H1 (cell line): Measurements from ENCODE around the gene ADAD2. TPM values are rescaled to one million over a fixed set of nuclear protein-coding genes. Genes with fewer than 3 reads are reported as not detected.

ENCODE experiments used
- CTCF ChIA-PET: fragments of 300-600 bp; sonication (Branson Sonifier 250); formaldehyde crosslinking; loops from one replicate; lab custom pipeline; 2021; ENCODE audit not compliant: partially characterized antibody; lab: Charles Lee
- POLR2A ChIA-PET: fragments of 300-600 bp; sonication (Branson Sonifier 250); formaldehyde crosslinking; loops from one replicate; lab custom pipeline; 2021; ENCODE audit warnings: inconsistent platforms; ENCODE audit not compliant: partially characterized antibody; lab: Charles Lee
- DNase-seq, 2 experiments: peaks; one replicate each; pipeline versions ENCODE4 v3.0.0 to v3.0.0-alpha.2; 2010 to 2022; ENCODE audit warnings: low spot score in 2 of 2, low read depth in 1 of 2, mixed read lengths in 1 of 2
- FAIRE-seq: peaks from 2 replicates; lab custom pipeline; 2011; peaks lifted over from hg19 to GRCh38; lab: Jason Lieb, UNC
- H2AFZ ChIP-seq: 2 replicates; pipeline ENCODE4 v1.8.1; 2012; ENCODE audit warnings: low read length, inconsistent platforms
- H2AK5ac ChIP-seq: 2 replicates; pipeline ENCODE4 v1.6.1; 2013; ENCODE audit warnings: low read depth, low read length
- H2BK120ac ChIP-seq: replicated peaks from 2 replicates; pipeline ENCODE3; 2013; ENCODE audit warnings: low read depth, low read length, inconsistent platforms
- H2BK12ac ChIP-seq: 2 replicates; pipeline ENCODE4 v1.6.1; 2013; ENCODE audit warnings: low read depth, low read length
- H2BK15ac ChIP-seq: 2 replicates; pipeline ENCODE4 v1.6.1; 2013; ENCODE audit warnings: low read length
- H2BK20ac ChIP-seq: 2 replicates; pipeline ENCODE4 v1.6.1; 2013; ENCODE audit warnings: low read length
- H2BK5ac ChIP-seq: 2 replicates; pipeline ENCODE4 v1.6.1; 2013; ENCODE audit warnings: low read depth, low read length
- H3K14ac ChIP-seq: 2 replicates; pipeline ENCODE4 v1.6.1; 2013; ENCODE audit warnings: inconsistent platforms; ENCODE audit not compliant: insufficient read length
- H3K18ac ChIP-seq: 2 replicates; pipeline ENCODE4 v1.6.1; 2013; ENCODE audit warnings: low read length; ENCODE audit errors: extremely low read depth
- H3K23ac ChIP-seq: 2 replicates; pipeline ENCODE4 v1.6.1; 2013; ENCODE audit warnings: inconsistent platforms; ENCODE audit not compliant: insufficient read length
- H3K23me2 ChIP-seq: 2 replicates; pipeline ENCODE4 v1.6.1; 2013; ENCODE audit warnings: low read depth, low read length
- H3K27ac ChIP-seq: 2 replicates; pipeline ENCODE4 v1.6.1; 2011; ENCODE audit warnings: low read depth, low read length, inconsistent platforms
- H3K27me3 ChIP-seq, 4 experiments: replicated peaks in 1 of 4; 1 replicate in 1 of 4; 2 replicates in 3 of 4; pipeline versions ENCODE4 v1.6.1 to v1.8.1; 2011 to 2013; ENCODE audit warnings: low read length in 3 of 4, mild to moderate bottlenecking in 3 of 4, inconsistent platforms in 2 of 4, mixed read lengths in 2 of 4, moderate library complexity in 1 of 4; ENCODE audit not compliant: control insufficient read depth in 3 of 4, insufficient read depth in 3 of 4; ENCODE audit errors: extremely low read depth in 1 of 4
- H3K36me3 ChIP-seq, 4 experiments: 2 replicates each; pipeline versions ENCODE4 v1.6.1 to v1.8.1; 2011 to 2013; ENCODE audit warnings: mild to moderate bottlenecking in 4 of 4, low read length in 3 of 4, moderate library complexity in 2 of 4, control low read depth in 1 of 4, inconsistent platforms in 1 of 4; ENCODE audit not compliant: insufficient read depth in 4 of 4, control insufficient read depth in 2 of 4
- H3K4ac ChIP-seq: replicated peaks from 2 replicates; pipeline ENCODE3; 2013; ENCODE audit warnings: low read length, low read depth, mixed read lengths, inconsistent platforms; ENCODE audit not compliant: insufficient read length
- H3K4me1 ChIP-seq, 4 experiments: replicated peaks in 1 of 4; 1 replicate in 1 of 4; 2 replicates in 3 of 4; pipeline versions ENCODE4 v1.6.1 to v1.8.1; 2011 to 2013; ENCODE audit warnings: low read length in 3 of 4, inconsistent platforms in 2 of 4, mixed read lengths in 1 of 4; ENCODE audit not compliant: insufficient read depth in 4 of 4, control insufficient read depth in 3 of 4
- H3K4me2 ChIP-seq, 2 experiments: 2 replicates each; pipeline versions ENCODE4 v1.6.1 to v1.8.1; 2011 to 2013; ENCODE audit warnings: low read depth in 2 of 2, low read length in 2 of 2, control low read depth in 1 of 2, inconsistent platforms in 1 of 2, mild to moderate bottlenecking in 1 of 2; ENCODE audit not compliant: insufficient read depth in 1 of 2
- H3K4me3 ChIP-seq, 4 experiments: fragments of 200-600, 300-600 bp in 1 of 4; sonication (generic), shearing (Covaris generic), sonication (Bioruptor Twin) in 1 of 4; 2 replicates each; pipeline versions ENCODE4 v1.5.1 to v1.8.1; 2011 to 2016; ENCODE audit warnings: low read length in 4 of 4, low read depth in 3 of 4, control low read depth in 2 of 4, inconsistent platforms in 2 of 4, mild to moderate bottlenecking in 2 of 4, mixed read lengths in 1 of 4, moderate library complexity in 1 of 4; ENCODE audit not compliant: insufficient read depth in 2 of 4; ENCODE audit errors: extremely low read depth in 1 of 4
- H3K56ac ChIP-seq: replicated peaks from 2 replicates; pipeline ENCODE3; 2013; ENCODE audit warnings: low read depth, mild to moderate bottlenecking, mixed read lengths, low read length, inconsistent platforms; ENCODE audit not compliant: insufficient read length
- H3K79me1 ChIP-seq: 2 replicates; pipeline ENCODE4 v1.6.1; 2013; ENCODE audit warnings: low read depth, low read length, control low read depth
- H3K79me2 ChIP-seq, 2 experiments: 2 replicates each; pipeline versions ENCODE4 v1.6.1 to v1.8.1; 2012 to 2013; ENCODE audit warnings: low read length in 2 of 2, mild to moderate bottlenecking in 2 of 2, inconsistent platforms in 1 of 2; ENCODE audit not compliant: insufficient read depth in 2 of 2, control insufficient read depth in 1 of 2
- H3K9ac ChIP-seq, 4 experiments: replicated peaks in 1 of 4; 1 replicate in 1 of 4; 2 replicates in 3 of 4; pipeline versions ENCODE4 v1.6.1 to v1.8.1; 2011 to 2013; ENCODE audit warnings: low read depth in 3 of 4, low read length in 3 of 4, control low read depth in 2 of 4, mild to moderate bottlenecking in 2 of 4, moderate library complexity in 2 of 4, inconsistent platforms in 1 of 4; ENCODE audit errors: extremely low read depth in 1 of 4
- H3K9me3 ChIP-seq, 2 experiments: 2 replicates each; pipeline versions ENCODE4 v1.6.1 to v1.8.1; 2012 to 2013; ENCODE audit warnings: mild to moderate bottlenecking in 2 of 2, moderate library complexity in 2 of 2, control low read depth in 1 of 2, inconsistent platforms in 1 of 2, low read depth in 1 of 2, low read length in 1 of 2, mixed read lengths in 1 of 2; ENCODE audit not compliant: insufficient read depth in 2 of 2
- H4K20me1 ChIP-seq, 2 experiments: replicated peaks in 1 of 2; 2 replicates each; pipeline versions ENCODE3 to v1.8.1; 2011 to 2013; ENCODE audit warnings: inconsistent platforms in 2 of 2, low read length in 2 of 2, mild to moderate bottlenecking in 1 of 2; ENCODE audit not compliant: insufficient read depth in 2 of 2, control insufficient read depth in 1 of 2
- H4K5ac ChIP-seq: 2 replicates; pipeline ENCODE4 v1.6.1; 2013; ENCODE audit warnings: low read length, low read depth, mixed read lengths, inconsistent platforms; ENCODE audit not compliant: insufficient read length
- H4K8ac ChIP-seq: 2 replicates; pipeline ENCODE4 v1.8.0; 2013; ENCODE audit warnings: mild to moderate bottlenecking, moderate library complexity, low read length, inconsistent platforms; ENCODE audit not compliant: insufficient read depth; ENCODE audit errors: extremely low read depth
- H4K91ac ChIP-seq: replicated peaks from 2 replicates; pipeline ENCODE3; 2013; ENCODE audit warnings: low read length, mixed read lengths, inconsistent platforms; ENCODE audit not compliant: insufficient read length
- SIX5 ChIP-seq: IDR thresholded peaks from 2 replicates; pipeline ENCODE4 v1.6.1; 2011; ENCODE audit warnings: mild to moderate bottlenecking, low read depth, low read length
- WGBS, 2 experiments: shearing (Covaris generic) in 1 of 2; methylation state at CpG; one replicate each; pipeline versions ENCODE4 v1.1.6 to v1.1.7; 2013 to 2015; ENCODE audit warnings: low lambda C conversion rate in 2 of 2, mixed read lengths in 2 of 2, inconsistent platforms in 1 of 2, low coverage in 1 of 2, missing lambda C conversion rate in 1 of 2; ENCODE audit not compliant: insufficient replicate concordance in 2 of 2, insufficient coverage in 1 of 2, insufficient read length in 1 of 2; ENCODE audit errors: extremely low coverage in 1 of 2, missing lambda C conversion rate in 1 of 2; 5-methylcytosine and 5-hydroxymethylcytosine counted together
- polyA plus RNA-seq, 7 experiments: library from polyadenylated mRNA; depleted of rRNA in 3 of 7; stranded (reverse) in 5 of 7; unstranded in 2 of 7; fragments of >200 nt in 5 of 7; fragments of 200-250 nt in 2 of 7; gene quantifications; 1 replicate in 5 of 7; 2 replicates in 1 of 7; 4 replicates in 1 of 7; pipeline versions ENCODE4 v1.2.1 to v1.2.3, GENCODE V29; 2011 to 2013; ENCODE audit warnings: missing spikeins in 2 of 7, mixed read lengths in 2 of 7
- total RNA-seq: library from RNA; stranded (reverse); fragmentation: NEBNext Ultra II Directional; extraction: Animal tissue kit (Norgen Biotek cat#: 25700); gene quantifications from 2 replicates; pipeline ENCODE4 v1.2.1, GENCODE V29; 2021

The ADAD2 gene
- total and polyA plus RNA-seq, 2 of the 8 experiments (the other 6 are each of a cell fraction or from before 2014, with no cell fraction given): 1.2 to 1.3 TPM

- no peak overlapping the region for H2BK20ac ChIP-seq
- H3K56ac ChIP-seq: no peak overlapping the region
- peaks cover 0 to 20% of the 10 kb centered on the region in 2 experiments; a peak in 2 of 4 replicates for H3K79me2 ChIP-seq
- H2BK5ac ChIP-seq: no peak overlapping the region
- no peak overlapping the region for H2AFZ ChIP-seq
- FAIRE-seq (no peak), DNase-seq (no peak)
- H2BK120ac ChIP-seq: no peak overlapping the region
- CTCF ChIA-PET: interaction anchor here (0.8 to 8.9 kb wide), 2 partner anchors 45 to 93 kb away, joined by 3 to 93 read pairs; no protein-coding TSS in a partner anchor
- no peak overlapping the region for H3K4me2 ChIP-seq
- peaks cover 0 to 2% (median 0%) of the 10 kb centered on the region in 4 experiments; a peak in 2 of 7 replicates for H3K4me1 ChIP-seq
- H3K36me3 ChIP-seq: peaks cover 6 to 48% (median 35%) of the 10 kb centered on the region in 4 experiments
- no peak overlapping the region for H2BK15ac ChIP-seq
- H3K27ac ChIP-seq: no peak overlapping the region
- no peak overlapping the region for H2BK12ac ChIP-seq
- POLR2A ChIA-PET: interaction anchor here (5.9 kb wide), 1 partner anchor 13 kb away, joined by 35 read pairs; no protein-coding TSS in a partner anchor
- no peak overlapping the region for H3K4ac ChIP-seq
- no peak overlapping the region for H3K14ac ChIP-seq
- no peak overlapping the region for H3K18ac ChIP-seq
- H4K20me1 ChIP-seq: peaks cover 8 to 14% of the 10 kb centered on the region in 2 experiments
- H3K27me3 ChIP-seq: no peaks in the 10 kb centered on the region
- H2AK5ac ChIP-seq: no peak overlapping the region
- no peak overlapping the region for H3K23ac ChIP-seq
- peaks cover 12% of the 10 kb centered on the region for H3K79me1 ChIP-seq
- no peak overlapping the region for H4K8ac ChIP-seq
- no peaks in the 10 kb centered on the region for H3K23me2 ChIP-seq
- no peak overlapping the region for H4K5ac ChIP-seq
- no peak overlapping the region for H3K4me3 ChIP-seq
- no peak overlapping the region for H3K9ac ChIP-seq
- H3K9me3 ChIP-seq: no peaks in the 10 kb centered on the region
- WGBS, 2 experiments: 87% methylated on average over 15 of the region's 21 CpGs; no CpG with 5 or more reads in 1 of the 2 experiments
- no peak overlapping the region for H4K91ac ChIP-seq
- TF ChIP-seq SIX5: no peak
Measured at GRCh38 chr16:84180519-84181140, 10.3 kb upstream of the ADAD2 start.
